Psoas muscle (tissue), 8 donors: ENCODE results near the gene FPR3. TPM values are rescaled to one million over a fixed set of nuclear protein-coding genes. Genes with fewer than 3 reads are reported as not detected.
A peak's percentile ranks its signal among the peaks of the same experiment; 100 is the strongest.

ENCODE experiments used
- ATAC-seq, 4 donors: fragments of 200-7000 bp; cut with Tn5 transposase; one replicate each; pipeline ENCODE4 v1.9.1; 2020; ENCODE audit warnings: moderate library complexity in 3 of 4, mild to moderate bottlenecking in 2 of 4
- DNase-seq, 2 donors: peaks; one replicate each; pipeline ENCODE4 v3.0.0-alpha.2; 2020
- H3K27ac ChIP-seq: fragments of 200-600 bp; one replicate; pipeline ENCODE4 v1.8.0; 2022
- H3K27me3 ChIP-seq, 3 donors: fragments of 200-600 bp in 1 of 3; one replicate each; pipeline versions ENCODE4 v1.6.1 to v1.8.0; 2013 to 2022; ENCODE audit warnings: low read length in 2 of 3, mild to moderate bottlenecking in 2 of 3, moderate library complexity in 1 of 3; ENCODE audit not compliant: insufficient read depth in 3 of 3
- H3K36me3 ChIP-seq, 2 donors: fragments of 200-600 bp in 1 of 2; one replicate each; pipeline versions ENCODE4 v1.6.1 to v1.8.0; 2013 to 2022; ENCODE audit warnings: low read depth in 1 of 2, mild to moderate bottlenecking in 1 of 2, moderate library complexity in 1 of 2; ENCODE audit not compliant: insufficient read depth in 1 of 2
- H3K4me1 ChIP-seq: fragments of 200-600 bp; one replicate; pipeline ENCODE4 v1.8.0; 2022
- H3K4me3 ChIP-seq: fragments of 200-600 bp; one replicate; pipeline ENCODE4 v1.8.0; 2022; ENCODE audit warnings: mild to moderate bottlenecking
- H3K9me3 ChIP-seq: fragments of 200-600 bp; one replicate; pipeline ENCODE4 v1.8.0; 2022
- WGBS, 3 donors: extraction: QIAGEN DNeasy Blood & Tissue Kit; methylation state at CpG; one replicate each; pipeline versions ENCODE4 v1.1.6 to v1.1.7; 2013; 5-methylcytosine and 5-hydroxymethylcytosine counted together
- intact Hi-C, 2 donors: fragments of 100-400 bp; cut with DNase I; formaldehyde crosslinking; loops; one replicate each; pipeline versions ENCODE4 v1.11.0 to v1.14.2; 2022
- polyA plus RNA-seq, 3 donors: library from polyadenylated mRNA; stranded (reverse); fragments of 200-250 nt; gene quantifications; one replicate each; pipeline ENCODE4 v1.2.3, GENCODE V29; 2013
- total RNA-seq, 4 donors: library from RNA; stranded (reverse); fragmentation: NEBNext Ultra II Directional in 2 of 4; extraction: Animal tissue kit (Norgen Biotek cat#: 25700) in 2 of 4; gene quantifications; one replicate each; pipeline versions ENCODE4 v1.2.1 to v1.2.4, GENCODE V29; 2021 to 2023
- TF ChIP-seq, protein P1 (sequence below): fragments of 200-600 bp; IDR thresholded peaks from one replicate; pipeline ENCODE4 v1.8.0; 2022; ENCODE audit warnings: antibody characterized with exemption
- donor health status: healthy with polysubstance abuse.
- donor health status: DM: no; HTN: no; CAD: no; lungs with moderate emphysema.
- donor health status: Bipolar disorder and iron deficiency.
- donor health status: healthy.
- donor health status: DM: yes; HTN: yes; CAD: no.
- donor health status: DM: no; HTN: no; CAD: no.
- donor health status: DM: no; HTN: no; CAD: no.
- donor health status: DM: yes; HTN: yes; CAD: no.

The FPR3 gene
- total and polyA plus RNA-seq, 7 donors: 0.27 to 2.3 (median 1.2) TPM

DNA sequence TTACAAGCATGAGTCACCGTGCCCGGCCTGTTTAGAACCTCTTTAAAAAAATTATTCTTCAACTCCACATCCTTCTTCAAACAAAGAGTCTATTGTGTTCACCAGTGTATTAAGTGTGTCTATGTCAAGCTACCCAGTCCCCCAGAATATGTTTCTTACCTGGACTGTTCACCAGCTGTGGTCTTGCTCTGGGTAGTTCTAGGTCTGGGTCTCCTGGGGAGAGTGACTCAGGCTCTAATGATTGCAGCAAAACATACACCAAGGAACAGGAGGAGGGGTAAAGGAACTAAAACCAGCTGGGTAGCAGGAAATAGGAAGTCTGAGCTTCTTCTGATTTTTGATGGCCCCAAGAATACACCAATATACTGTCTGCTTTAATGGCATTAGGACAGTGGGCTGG is 43.3 kb upstream of the FPR3 start, which contains the start of gene FPR1:
FPR1 (minus strand) TSS at position 224 of the 400 bp plus-strand sequence. CDS start 4,884 bp downstream, outside the sequence.
- H3K27me3 ChIP-seq: no peaks in the 10 kb centered on the region
- TF ChIP-seq, protein P1, sequence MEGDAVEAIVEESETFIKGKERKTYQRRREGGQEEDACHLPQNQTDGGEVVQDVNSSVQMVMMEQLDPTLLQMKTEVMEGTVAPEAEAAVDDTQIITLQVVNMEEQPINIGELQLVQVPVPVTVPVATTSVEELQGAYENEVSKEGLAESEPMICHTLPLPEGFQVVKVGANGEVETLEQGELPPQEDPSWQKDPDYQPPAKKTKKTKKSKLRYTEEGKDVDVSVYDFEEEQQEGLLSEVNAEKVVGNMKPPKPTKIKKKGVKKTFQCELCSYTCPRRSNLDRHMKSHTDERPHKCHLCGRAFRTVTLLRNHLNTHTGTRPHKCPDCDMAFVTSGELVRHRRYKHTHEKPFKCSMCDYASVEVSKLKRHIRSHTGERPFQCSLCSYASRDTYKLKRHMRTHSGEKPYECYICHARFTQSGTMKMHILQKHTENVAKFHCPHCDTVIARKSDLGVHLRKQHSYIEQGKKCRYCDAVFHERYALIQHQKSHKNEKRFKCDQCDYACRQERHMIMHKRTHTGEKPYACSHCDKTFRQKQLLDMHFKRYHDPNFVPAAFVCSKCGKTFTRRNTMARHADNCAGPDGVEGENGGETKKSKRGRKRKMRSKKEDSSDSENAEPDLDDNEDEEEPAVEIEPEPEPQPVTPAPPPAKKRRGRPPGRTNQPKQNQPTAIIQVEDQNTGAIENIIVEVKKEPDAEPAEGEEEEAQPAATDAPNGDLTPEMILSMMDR: no peak

DNA sequence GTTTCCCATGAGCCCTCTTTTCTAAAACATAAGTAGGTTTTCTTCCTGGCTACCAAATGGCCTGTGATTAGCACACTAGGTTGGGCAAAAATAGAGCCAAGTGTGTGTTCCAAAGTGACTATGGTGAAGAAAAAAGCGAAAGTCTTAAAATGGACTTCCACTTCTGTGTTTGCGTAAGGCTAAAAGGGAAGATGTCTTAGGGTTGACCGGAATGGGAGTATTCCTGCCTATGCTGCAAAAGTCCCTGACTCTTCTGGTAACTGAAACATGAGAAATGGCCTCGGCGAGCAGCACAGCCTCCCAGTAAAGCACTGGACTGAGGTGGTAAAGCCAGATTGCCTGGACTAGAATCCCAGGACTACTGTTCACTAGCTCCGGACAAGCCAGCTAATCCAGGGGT is 40.8 kb upstream of the FPR3 start:
- H3K27ac ChIP-seq: no peak overlapping the region
- intact Hi-C loops: no loop called here
- WGBS, 3 donors: 81 to 83% (median 82%) methylated on average over 6 of the region's 6 CpGs
- no peaks in the 10 kb centered on the region for H3K27me3 ChIP-seq
- TF ChIP-seq, protein P1: no peak
- DNase-seq (no peak), ATAC-seq (no peak)
- H3K4me1 ChIP-seq: no peaks in the 10 kb centered on the region
- H3K9me3 ChIP-seq: no peaks in the 10 kb centered on the region
- no peaks in the 10 kb centered on the region for H3K36me3 ChIP-seq
- no peak overlapping the region for H3K4me3 ChIP-seq

More for the DNA sequence above, 43.3 kb upstream of the FPR3 start, which contains the start of gene FPR1:
- intact Hi-C loops: no loop called here
- DNase-seq (no peak), ATAC-seq (no peak)
- Histone ChIP-seq H3K27ac (no peak within 1 kb of the TSS), H3K4me3 (peak within 1 kb of the TSS; percentile 22), H3K36me3 (no peaks in the 10 kb centered on the region), H3K9me3 (no peaks in the 10 kb centered on the region), H3K4me1 (no peaks in the 10 kb centered on the region)
- 46 to 89% (median 54%) methylated on average over 2 of the region's 2 CpGs for WGBS, 3 donors

DNA sequence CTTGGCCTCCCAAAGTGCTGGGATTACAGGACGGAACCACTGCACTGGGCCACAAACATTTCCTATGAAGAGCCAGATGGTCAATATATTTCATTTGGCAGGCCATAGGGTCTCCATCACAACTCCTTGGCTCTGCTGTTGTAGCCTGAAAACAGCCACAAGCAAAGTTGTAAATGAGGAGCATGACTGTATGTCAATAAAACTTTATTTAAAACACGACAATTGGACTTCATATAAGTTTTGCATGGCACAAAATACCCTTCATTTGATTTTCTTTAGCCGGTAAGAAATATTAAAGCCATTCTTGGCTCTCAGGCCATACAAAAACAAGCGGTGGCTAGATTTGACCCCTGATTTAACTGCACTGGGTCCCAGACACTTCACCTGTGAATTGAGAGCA is 40.2 kb upstream of the FPR3 start:
- H3K36me3 ChIP-seq: no peaks in the 10 kb centered on the region
- ATAC-seq: no peak
- H3K4me1 ChIP-seq: no peaks in the 10 kb centered on the region
- no peak for DNase-seq
- H3K4me3 ChIP-seq: no peak overlapping the region
- intact Hi-C loops: no loop called here
- no peak overlapping the region for H3K27ac ChIP-seq
- TF ChIP-seq, protein P1: no peak
- no peaks in the 10 kb centered on the region for H3K9me3 ChIP-seq
- H3K27me3 ChIP-seq: no peaks in the 10 kb centered on the region
- WGBS, 3 donors: 76 to 83% (median 78%) methylated on average over 4 of the region's 4 CpGs

DNA sequence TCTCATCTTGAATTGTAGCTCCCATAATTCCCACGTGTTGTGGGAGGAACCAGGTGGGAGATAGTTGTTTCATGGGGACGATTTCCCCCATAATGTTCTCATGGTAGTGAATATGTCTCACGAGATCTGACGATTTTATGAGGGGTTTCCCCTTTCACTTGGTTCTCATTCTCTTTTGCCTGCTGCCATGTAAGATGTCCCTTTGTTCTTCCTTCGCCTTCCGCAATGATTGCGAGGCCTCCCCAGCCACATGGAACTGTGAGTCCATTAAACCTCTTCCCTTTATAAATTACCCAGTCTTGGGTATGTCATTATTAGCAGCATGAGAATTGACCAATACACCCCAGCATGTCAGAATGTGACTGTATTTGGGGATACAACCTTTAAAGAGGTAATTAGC is 39.4 kb upstream of the FPR3 start:
- no peak for ATAC-seq
- no peaks in the 10 kb centered on the region for H3K27me3 ChIP-seq
- no peak for DNase-seq
- H3K4me1 ChIP-seq: no peaks in the 10 kb centered on the region
- TF ChIP-seq, protein P1: no peak
- no peaks in the 10 kb centered on the region for H3K36me3 ChIP-seq
- H3K27ac ChIP-seq: no peak overlapping the region
- H3K4me3 ChIP-seq: no peak overlapping the region
- H3K9me3 ChIP-seq: no peaks in the 10 kb centered on the region
- intact Hi-C loops: no loop called here
- 78 to 79% (median 79%) methylated on average over 7 of the region's 7 CpGs for WGBS, 3 donors

DNA sequence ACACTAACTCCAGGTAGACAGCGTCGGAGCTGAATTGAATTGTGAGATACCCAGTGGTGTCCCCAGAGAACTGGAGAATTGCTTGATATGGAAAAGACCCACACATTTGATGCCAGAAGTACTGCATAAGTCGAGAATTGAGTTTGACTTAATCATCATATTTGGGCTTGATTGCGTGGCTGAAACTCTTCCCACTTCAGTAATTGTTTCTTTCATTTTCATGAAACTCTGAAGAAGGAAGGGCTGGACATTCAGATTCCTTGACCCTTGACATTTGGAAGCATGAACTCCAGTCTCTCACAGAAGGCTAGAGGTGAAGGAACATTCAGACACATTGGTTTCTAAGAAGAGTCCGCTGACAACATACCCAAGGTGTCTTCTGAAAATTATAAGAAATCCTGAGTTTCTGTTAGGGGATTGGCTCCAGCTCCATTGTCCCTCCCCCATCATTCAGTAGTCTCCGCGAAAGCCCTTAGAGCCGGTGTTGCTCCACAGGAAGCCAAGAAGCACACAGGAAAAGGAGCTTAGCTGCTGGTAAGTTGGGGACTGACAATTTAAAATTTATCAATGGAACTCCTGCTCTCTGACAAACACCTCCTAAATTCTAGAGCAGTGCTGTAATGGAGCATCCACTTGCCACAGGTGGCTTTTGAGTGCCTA is 34.1 kb upstream of the FPR3 start, which contains the start of gene FPR2:
FPR2 (plus strand) TSS at position 484 of the 660 bp plus-strand sequence. CDS start 7,479 bp downstream, outside the sequence.
- Histone ChIP-seq H3K27me3 (peaks cover 0 to 4% (median 3%) of the 10 kb centered on the region in 3 donors), H3K27ac (no peak within 1 kb of the TSS), H3K36me3 (no peaks in the 10 kb centered on the region), H3K9me3 (no peaks in the 10 kb centered on the region), H3K4me1 (no peaks in the 10 kb centered on the region), H3K4me3 (no peak within 1 kb of the TSS)
- WGBS, 3 donors: 46 to 50% (median 48%) methylated on average over 8 of the region's 8 CpGs
- DNase-seq (no peak), ATAC-seq (no peak)
- TF ChIP-seq, protein P1: no peak
- intact Hi-C loops: no loop called here
